ENCODE data around the gene PARD3. TPM values are rescaled to one million over a fixed set of nuclear protein-coding genes. Genes with fewer than 3 reads are reported as not detected.
A peak's percentile ranks its signal among the peaks of the same experiment; 100 is the strongest.

Gene PARD3
- total RNA-seq, 4 donors from 2014 or later = 42.6 to 63.6 (median 55.2) TPM

DNA sequence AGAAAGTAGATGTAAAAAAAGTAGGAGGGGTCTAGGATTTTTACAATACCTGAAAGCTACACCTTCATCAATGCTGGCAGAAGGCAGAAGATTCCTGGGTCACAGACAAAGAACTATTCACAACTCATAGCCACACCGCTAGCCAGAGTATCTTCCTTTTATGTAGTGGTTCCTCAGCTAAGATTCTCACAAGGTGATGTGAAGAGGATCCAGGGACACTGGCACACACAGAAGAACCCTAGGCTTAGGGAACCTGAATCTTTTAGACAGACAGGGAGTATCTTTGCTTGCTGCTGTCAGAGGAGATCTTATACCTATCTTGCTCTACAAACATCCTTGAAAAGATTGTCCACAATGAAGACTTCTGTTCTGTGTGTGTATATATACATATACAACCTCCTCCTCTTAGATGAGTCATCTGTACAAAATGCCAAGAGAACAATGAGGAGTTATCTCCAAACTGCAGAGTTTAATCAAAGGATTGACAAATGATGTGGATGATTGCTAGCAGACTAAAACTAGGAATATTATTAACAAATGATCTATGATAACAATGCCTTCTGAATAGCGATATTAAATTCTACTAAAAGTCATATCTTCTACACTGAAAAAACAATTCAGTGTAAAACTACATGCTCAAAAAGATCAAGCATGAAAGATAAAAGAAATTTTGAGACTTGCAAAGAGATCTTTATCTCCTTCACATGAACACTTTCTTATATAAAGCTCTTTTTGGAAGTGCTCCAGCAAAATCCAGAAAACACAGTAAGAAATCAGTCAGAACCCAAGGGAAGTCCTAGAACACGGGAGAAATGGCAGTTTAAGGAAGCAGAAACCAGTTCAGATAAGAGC is 409.3 kb downstream of the PARD3 start:
- Histone ChIP-seq H3K27me3 (no peaks in the 10 kb centered on the region), H3K9me3 (no peaks in the 10 kb centered on the region), H3K4me1 (peaks cover 0 to 19% (median 2%) of the 10 kb centered on the region in 4 donors), H3K36me3 (no peaks in the 10 kb centered on the region), H3K27ac (no peak overlapping the region), H3K4me3 (no peak overlapping the region)
- WGBS, 2 donors = 65 to 66% methylated on average over 3 of the region's 3 CpGs
- TF ChIP-seq EP300 (IDR thresholded peaks at IDR 0.05) (no peak), POLR2A (IDR thresholded peaks at IDR 0.05) (no peak), CTCF (IDR thresholded peaks at IDR 0.05) (no peak)
- no peak for DNase-seq (ENCODE audit: low spot score in 2 of 2)

GRCh38 chr10:34403512-34403911 is 411.6 kb downstream of the PARD3 start:
- no peak overlapping the region for H3K4me3 ChIP-seq
- 87 to 91% methylated on average over 4 of the region's 4 CpGs for WGBS, 2 donors
- H3K4me1 ChIP-seq = peaks cover 0 to 13% (median 2%) of the 10 kb centered on the region in 4 donors
- no peaks in the 10 kb centered on the region for H3K36me3 ChIP-seq
- no peaks in the 10 kb centered on the region for H3K27me3 ChIP-seq
- no peak overlapping the region for H3K27ac ChIP-seq
- DNase-seq (ENCODE audit: low spot score in 2 of 2) = no peak
- no peak for TF ChIP-seq CTCF (IDR thresholded peaks at IDR 0.05)
- TF ChIP-seq POLR2A (IDR thresholded peaks at IDR 0.05) = no peak
- no peak for TF ChIP-seq EP300 (IDR thresholded peaks at IDR 0.05)
- no peaks in the 10 kb centered on the region for H3K9me3 ChIP-seq

DNA sequence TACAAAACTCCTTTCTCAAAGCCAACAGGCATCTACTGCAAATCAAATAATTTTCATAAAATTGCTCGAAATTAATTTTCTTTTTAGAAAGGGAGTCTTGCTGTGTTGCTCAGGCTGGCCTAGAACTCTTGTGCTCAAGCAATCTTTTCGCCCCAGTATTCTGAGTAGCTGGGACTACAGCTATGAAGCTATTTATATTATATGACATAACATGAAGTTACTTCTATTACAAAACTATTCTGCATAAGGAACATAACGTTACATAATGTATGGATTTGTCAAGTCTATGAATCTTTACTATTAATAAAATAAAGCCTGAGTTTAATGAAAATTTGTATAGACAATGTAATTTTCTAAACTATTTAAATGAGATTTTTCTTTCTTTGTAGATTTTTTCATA is 415.0 kb downstream of the PARD3 start:
- WGBS, 2 donors = 96 to 97% methylated on average over 3 of the region's 3 CpGs

GRCh38 chr10:34399013-34399412 is 416.1 kb downstream of the PARD3 start:
- Histone ChIP-seq H3K27ac (no peak overlapping the region), H3K27me3 (no peaks in the 10 kb centered on the region), H3K9me3 (no peaks in the 10 kb centered on the region), H3K4me1 (peaks cover 0 to 20% (median 9%) of the 10 kb centered on the region in 4 donors), H3K36me3 (peaks cover 0 to 7% (median 0%) of the 10 kb centered on the region in 3 donors), H3K4me3 (no peak overlapping the region)
- DNase-seq (ENCODE audit: low spot score in 2 of 2) = no peak
- WGBS, 2 donors = 81 to 82% methylated on average over 7 of the region's 7 CpGs
- no peak for TF ChIP-seq POLR2A (IDR thresholded peaks at IDR 0.05)
- TF ChIP-seq EP300 (IDR thresholded peaks at IDR 0.05) = no peak
- TF ChIP-seq CTCF (IDR thresholded peaks at IDR 0.05) = no peak

More for the DNA sequence above, 415.0 kb downstream of the PARD3 start:
- Histone ChIP-seq H3K4me3 (no peak overlapping the region), H3K4me1 (peaks cover 0 to 20% (median 9%) of the 10 kb centered on the region in 4 donors), H3K36me3 (peaks cover 0 to 5% (median 0%) of the 10 kb centered on the region in 3 donors), H3K27ac (no peak overlapping the region), H3K9me3 (no peaks in the 10 kb centered on the region), H3K27me3 (no peaks in the 10 kb centered on the region)
- no peak for TF ChIP-seq POLR2A (IDR thresholded peaks at IDR 0.05)
- no peak for TF ChIP-seq EP300 (IDR thresholded peaks at IDR 0.05)
- TF ChIP-seq CTCF (IDR thresholded peaks at IDR 0.05) = no peak
- DNase-seq (ENCODE audit: low spot score in 2 of 2) = no peak

DNA sequence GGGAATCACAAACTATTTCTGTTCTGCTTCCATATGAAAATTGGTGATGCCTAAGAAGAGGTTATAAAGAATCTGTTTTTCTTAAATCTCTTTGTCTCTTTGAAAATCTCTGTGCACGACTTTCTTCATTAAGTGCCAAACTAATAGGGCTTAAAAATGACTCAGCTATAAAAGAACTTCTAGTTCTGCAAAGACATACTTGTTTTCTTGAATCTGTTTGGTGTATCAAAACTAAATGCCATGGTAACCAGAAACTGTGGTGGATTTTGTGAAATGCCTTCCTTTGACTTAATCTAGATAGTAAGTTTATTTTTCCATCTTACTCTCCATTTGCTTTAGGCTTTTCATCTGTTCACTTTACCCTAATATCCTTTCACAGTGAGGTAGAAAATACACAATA is 417.8 kb downstream of the PARD3 start:
- 8 to 19% methylated on average over 1 of the region's 1 CpG for WGBS, 2 donors
- H3K4me1 ChIP-seq = peaks cover 0 to 20% (median 9%) of the 10 kb centered on the region in 4 donors

More for the DNA sequence above, 417.8 kb downstream of the PARD3 start:
- TF ChIP-seq POLR2A (IDR thresholded peaks at IDR 0.05) (no peak), CTCF (IDR thresholded peaks at IDR 0.05) (no peak), EP300 (IDR thresholded peaks at IDR 0.05) (no peak)
- H3K27ac ChIP-seq = peak overlapping the region in 2 of 4 donors; percentile 51 to 68
- H3K27me3 ChIP-seq = no peaks in the 10 kb centered on the region
- peaks cover 0 to 11% (median 0%) of the 10 kb centered on the region in 3 donors for H3K36me3 ChIP-seq
- DNase-seq (ENCODE audit: low spot score in 2 of 2) = no peak
- H3K4me3 ChIP-seq = no peak overlapping the region
- H3K9me3 ChIP-seq = no peaks in the 10 kb centered on the region
